ENCODE measurements around the gene GPR108.

The GPR108 gene

GRCh38 chr19:6708346-6708745 lies 29.0 kb downstream of the GPR108 start:
- no peak for DNase-seq

GRCh38 chr19:6707658-6708018 lies 29.7 kb downstream of the GPR108 start:
- no peak for DNase-seq

GRCh38 chr19:6707011-6707657 lies 30.2 kb downstream of the GPR108 start:
- DNase-seq: no peak

- no peak for DNase-seq
These were observed 30.8 kb downstream of the GPR108 start for GRCh38 chr19:6706633-6706958.

GRCh38 chr19:6705931-6706632 lies 31.3 kb downstream of the GPR108 start:
- DNase-seq: no peak

- no peak for DNase-seq
These were observed 36.6 kb downstream of the GPR108 start for GRCh38 chr19:6700586-6701316.

GRCh38 chr19:6699935-6700334 lies 37.4 kb downstream of the GPR108 start:
- DNase-seq: no peak

GRCh38 chr19:6697291-6697690 lies 40.1 kb downstream of the GPR108 start:
- no peak for DNase-seq

GRCh38 chr19:6696239-6696820 lies 41.0 kb downstream of the GPR108 start:
- no peak for DNase-seq

- DNase-seq: no peak
These were observed 43.1 kb downstream of the GPR108 start for GRCh38 chr19:6694147-6694815.

GRCh38 chr19:6693681-6694080 lies 43.7 kb downstream of the GPR108 start:
- DNase-seq: no peak

- no peak for DNase-seq
These were observed 44.3 kb downstream of the GPR108 start for GRCh38 chr19:6693056-6693471.

GRCh38 chr19:6692027-6692426 lies 45.4 kb downstream of the GPR108 start:
- no peak for DNase-seq

- DNase-seq: no peak
These were observed 46.0 kb downstream of the GPR108 start for GRCh38 chr19:6691342-6691741.

GRCh38 chr19:6690160-6690885 lies 47.1 kb downstream of the GPR108 start:
- DNase-seq: no peak

GRCh38 chr19:6687114-6687513 lies 50.3 kb downstream of the GPR108 start:
- no peak for DNase-seq

- no peak for DNase-seq
These were observed 50.8 kb downstream of the GPR108 start for GRCh38 chr19:6686628-6686975.

- DNase-seq: no peak
These were observed 51.3 kb downstream of the GPR108 start for GRCh38 chr19:6685962-6686627.

- no peak for DNase-seq
These were observed 51.9 kb downstream of the GPR108 start for GRCh38 chr19:6685482-6685881.

- DNase-seq: no peak
These were observed 53.4 kb downstream of the GPR108 start for GRCh38 chr19:6683971-6684370.

Measured in anterior cingulate cortex (tissue), 58 donors.